Measurements from ENCODE around the gene PAXIP1.

The PAXIP1 gene

GRCh38 chr7:154905146-154905545, 97.8 kb downstream of the PAXIP1 start:
- TF ChIP-seq TEAD4 (IDR thresholded peaks at IDR 0.05) (no peak), FOXM1 (IDR thresholded peaks at IDR 0.05; ENCODE audit: borderline replicate concordance, low read depth) (no peak), ZBTB7A (IDR thresholded peaks at IDR 0.05; ENCODE audit: low read depth) (no peak), TCF12 (IDR thresholded peaks at IDR 0.05; ENCODE audit: low read depth) (no peak), YY1 (IDR thresholded peaks at IDR 0.05; ENCODE audit: low read depth) (no peak)
- TF ChIP-seq, protein P1, sequence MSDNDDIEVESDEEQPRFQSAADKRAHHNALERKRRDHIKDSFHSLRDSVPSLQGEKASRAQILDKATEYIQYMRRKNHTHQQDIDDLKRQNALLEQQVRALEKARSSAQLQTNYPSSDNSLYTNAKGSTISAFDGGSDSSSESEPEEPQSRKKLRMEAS (IDR thresholded peaks at IDR 0.05): no peak

DNA sequence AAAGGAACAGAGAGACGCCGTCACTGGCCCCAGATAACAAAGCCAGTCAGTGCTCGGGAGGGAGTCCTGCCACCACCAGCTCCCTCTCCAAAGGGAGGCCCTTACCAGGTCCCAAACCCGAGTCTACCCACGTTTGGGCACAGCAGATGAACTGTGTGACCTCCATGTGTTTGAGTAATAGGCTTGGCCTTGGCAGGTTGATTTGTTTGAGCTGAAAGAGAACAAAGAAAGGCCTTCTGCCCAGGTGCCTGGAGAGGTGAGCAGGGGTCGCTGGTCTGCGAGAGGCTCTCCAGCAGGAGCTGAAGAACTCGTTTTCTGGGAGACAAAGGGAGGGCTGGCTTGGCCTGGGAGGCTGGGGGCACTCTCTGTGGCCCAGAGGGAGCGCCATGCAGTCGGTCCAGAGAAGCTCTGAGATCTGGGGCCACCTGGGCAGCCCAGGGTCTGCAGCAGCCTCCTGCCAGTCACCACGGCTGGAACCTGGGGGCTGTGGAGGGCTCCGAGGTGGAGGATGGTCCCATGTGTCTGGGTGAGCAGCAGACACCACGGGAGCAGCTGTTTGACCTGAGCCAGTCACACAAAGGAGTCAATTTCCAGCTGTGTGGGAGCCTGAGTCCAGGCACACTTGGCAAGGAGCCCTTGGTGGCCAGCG, 99.7 kb downstream of the PAXIP1 start:
- TF ChIP-seq TEAD4 (IDR thresholded peaks at IDR 0.05) (no peak), CEBPB (IDR thresholded peaks at IDR 0.05) (no peak)

- TF ChIP-seq YY1 (IDR thresholded peaks at IDR 0.05; ENCODE audit: low read depth) (no peak), ZBTB7A (IDR thresholded peaks at IDR 0.05; ENCODE audit: low read depth) (no peak), EGR1 (IDR thresholded peaks at IDR 0.05) (no peak), NFIC (IDR thresholded peaks at IDR 0.05) (no peak), REST (IDR thresholded peaks at IDR 0.05; ENCODE audit: low read depth) (no peak), TCF12 (IDR thresholded peaks at IDR 0.05; ENCODE audit: low read depth) (no peak), FOXM1 (IDR thresholded peaks at IDR 0.05; ENCODE audit: borderline replicate concordance, low read depth) (no peak), USF1 (IDR thresholded peaks at IDR 0.05) (no peak)
Measured at GRCh38 chr7:154902600-154903082, 100.3 kb downstream of the PAXIP1 start.

DNA sequence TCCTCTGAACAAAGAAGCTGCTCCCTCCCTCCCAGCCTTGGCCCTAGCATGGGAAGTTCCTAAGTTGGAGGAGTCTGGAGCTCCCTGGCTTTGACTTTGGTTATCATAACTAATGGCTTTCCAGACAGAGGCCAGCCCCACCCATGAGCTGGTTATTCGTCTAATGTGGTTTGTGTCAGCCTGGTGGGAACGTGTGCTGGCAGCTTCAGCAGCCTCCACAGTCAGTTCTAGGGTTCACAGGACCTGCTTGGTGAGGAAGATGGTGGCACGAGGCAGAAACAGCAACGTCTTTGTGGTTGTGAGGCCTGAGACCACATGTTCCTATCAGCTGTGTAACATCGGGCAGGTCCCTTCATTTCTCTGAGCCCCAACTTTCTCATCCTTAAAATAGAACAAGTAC, 103.1 kb downstream of the PAXIP1 start:
- TF ChIP-seq CREB1 (IDR thresholded peaks at IDR 0.05; ENCODE audit: low read depth): no peak
- no peak for TF ChIP-seq RAD21 (IDR thresholded peaks at IDR 0.05; ENCODE audit: low read depth)
- no peak for TF ChIP-seq EP300 (IDR thresholded peaks at IDR 0.05; ENCODE audit: borderline replicate concordance)
- TF ChIP-seq TEAD4 (IDR thresholded peaks at IDR 0.05): no peak
- no peak for TF ChIP-seq CEBPB (IDR thresholded peaks at IDR 0.05)
- TF ChIP-seq EGR1 (IDR thresholded peaks at IDR 0.05): no peak
- no peak for TF ChIP-seq FOXM1 (IDR thresholded peaks at IDR 0.05; ENCODE audit: borderline replicate concordance, low read depth)
- TF ChIP-seq NFIC (IDR thresholded peaks at IDR 0.05): no peak
- no peak for TF ChIP-seq TCF12 (IDR thresholded peaks at IDR 0.05; ENCODE audit: low read depth)
- TF ChIP-seq, protein P1 (IDR thresholded peaks at IDR 0.05): no peak
- TF ChIP-seq USF1 (IDR thresholded peaks at IDR 0.05): no peak
- TF ChIP-seq YY1 (IDR thresholded peaks at IDR 0.05; ENCODE audit: low read depth): no peak
- TF ChIP-seq ZBTB7A (IDR thresholded peaks at IDR 0.05; ENCODE audit: low read depth): no peak
- no peak for TF ChIP-seq TAF1 (IDR thresholded peaks at IDR 0.05; ENCODE audit: low read depth)
- no peak for TF ChIP-seq REST (IDR thresholded peaks at IDR 0.05; ENCODE audit: low read depth)

DNA sequence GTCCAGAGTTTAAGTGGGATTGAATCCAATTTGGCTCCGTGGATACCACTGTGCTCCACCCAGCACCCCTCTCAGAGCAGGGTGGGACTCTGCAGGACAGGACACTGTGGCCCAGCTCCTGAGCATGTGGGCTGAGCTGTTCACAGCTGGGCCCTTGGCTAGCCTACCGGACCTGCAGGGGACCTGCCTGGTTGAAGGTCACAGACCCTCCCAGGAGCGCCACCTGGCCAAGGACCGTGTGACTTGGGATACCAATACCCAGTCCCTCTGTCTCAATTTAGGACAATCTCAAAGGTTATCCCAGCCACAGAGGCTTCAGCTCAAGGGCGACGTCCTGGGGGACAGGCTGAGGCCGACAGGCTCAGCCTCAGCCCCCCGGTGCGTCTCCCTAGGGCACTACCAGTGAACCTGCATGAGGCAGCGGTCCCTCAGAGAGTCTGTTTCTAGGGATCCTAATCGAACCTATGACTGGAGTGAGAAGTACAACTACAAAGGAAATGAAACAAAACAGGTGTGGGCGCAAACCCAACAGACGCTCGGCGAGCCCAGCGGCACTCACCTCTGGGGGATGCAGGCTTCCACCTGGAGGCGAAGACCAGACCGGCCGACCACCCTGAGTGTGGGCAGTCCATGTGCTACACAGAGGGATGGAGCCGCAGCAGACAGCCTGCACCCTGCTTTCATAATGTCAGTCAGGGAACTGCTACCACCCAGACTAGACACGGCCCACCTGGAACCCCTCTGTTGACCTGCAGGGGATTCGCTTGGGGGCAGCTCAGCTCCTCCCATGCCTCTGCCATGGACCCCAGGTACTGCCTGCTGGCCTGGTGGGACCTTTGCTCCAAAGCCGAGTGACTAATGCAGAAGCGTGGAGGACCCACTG, 103.7 kb downstream of the PAXIP1 start:
- TF ChIP-seq TAF1 (IDR thresholded peaks at IDR 0.05; ENCODE audit: low read depth) (no peak), EP300 (IDR thresholded peaks at IDR 0.05; ENCODE audit: borderline replicate concordance) (no peak), RAD21 (IDR thresholded peaks at IDR 0.05; ENCODE audit: low read depth) (no peak), NFIC (IDR thresholded peaks at IDR 0.05) (no peak), CEBPB (IDR thresholded peaks at IDR 0.05) (no peak), FOXM1 (IDR thresholded peaks at IDR 0.05; ENCODE audit: borderline replicate concordance, low read depth) (no peak), CREB1 (IDR thresholded peaks at IDR 0.05; ENCODE audit: low read depth) (no peak), YY1 (IDR thresholded peaks at IDR 0.05; ENCODE audit: low read depth) (no peak), TCF12 (IDR thresholded peaks at IDR 0.05; ENCODE audit: low read depth) (no peak), EGR1 (IDR thresholded peaks at IDR 0.05) (no peak), TEAD4 (IDR thresholded peaks at IDR 0.05) (no peak), REST (IDR thresholded peaks at IDR 0.05; ENCODE audit: low read depth) (no peak), ZBTB7A (IDR thresholded peaks at IDR 0.05; ENCODE audit: low read depth) (no peak), USF1 (IDR thresholded peaks at IDR 0.05) (no peak)
- TF ChIP-seq, protein P1 (IDR thresholded peaks at IDR 0.05): no peak
